Keratinocyte (primary cell): ENCODE data around the gene A3GALT2. TPM values are rescaled to one million over a fixed set of nuclear protein-coding genes. Genes with fewer than 3 reads are reported as not detected.

Source experiments
- DNase-seq: peaks from one replicate; pipeline ENCODE4 v3.0.0-alpha.2; 2011; ENCODE audit warnings: low read depth, missing footprints, low spot score
- FAIRE-seq: peaks from 2 replicates; lab custom pipeline; 2011; peaks lifted over from hg19 to GRCh38; lab: Jason Lieb, UNC
- H2AFZ ChIP-seq: 2 replicates; pipeline ENCODE4 v1.6.0; 2012; ENCODE audit warnings: low read length, control low read depth, inconsistent platforms; ENCODE audit not compliant: control insufficient read depth
- H3K27ac ChIP-seq: 2 replicates; pipeline ENCODE4 v1.5.1; 2011; ENCODE audit warnings: low read length; ENCODE audit not compliant: control insufficient read depth, insufficient read depth
- H3K27me3 ChIP-seq: 3 replicates; pipeline ENCODE4 v1.6.0; 2011; ENCODE audit warnings: low read length; ENCODE audit not compliant: control insufficient read depth, insufficient read depth; ENCODE audit errors: extremely low read depth
- H3K36me3 ChIP-seq, 2 experiments: 2 replicates in 1 of 2; 3 replicates in 1 of 2; pipeline ENCODE4 v1.5.1; 2011; ENCODE audit warnings: low read length in 2 of 2, mild to moderate bottlenecking in 1 of 2; ENCODE audit not compliant: control insufficient read depth in 2 of 2, insufficient read depth in 2 of 2; ENCODE audit errors: extremely low read depth in 1 of 2
- H3K4me1 ChIP-seq: 3 replicates; pipeline ENCODE4 v1.5.1; 2011; ENCODE audit warnings: low read length; ENCODE audit not compliant: control insufficient read depth, insufficient read depth; ENCODE audit errors: extremely low read depth
- H3K4me2 ChIP-seq: 3 replicates; pipeline ENCODE4 v1.6.0; 2011; ENCODE audit warnings: low read depth, low read length; ENCODE audit not compliant: control insufficient read depth, insufficient read depth; ENCODE audit errors: extremely low read depth
- H3K4me3 ChIP-seq, 3 experiments: fragments of 200-600 bp in 1 of 3; sonication (generic) in 1 of 3; 2 replicates in 2 of 3; 3 replicates in 1 of 3; pipeline ENCODE4 v1.5.1; 2011 to 2016; ENCODE audit warnings: low read length in 3 of 3, mild to moderate bottlenecking in 3 of 3, control low read depth in 2 of 3, inconsistent platforms in 1 of 3, low read depth in 1 of 3, mixed read lengths in 1 of 3, mixed run types in 1 of 3, moderate library complexity in 1 of 3; ENCODE audit not compliant: control insufficient read depth in 2 of 3, insufficient read depth in 2 of 3; ENCODE audit errors: extremely low read depth in 1 of 3
- H3K79me2 ChIP-seq: 2 replicates; pipeline ENCODE4 v1.6.0; 2012; ENCODE audit warnings: low read length; ENCODE audit not compliant: control insufficient read depth, insufficient read depth
- H3K9ac ChIP-seq: 3 replicates; pipeline ENCODE4 v1.6.0; 2011; ENCODE audit warnings: low read length; ENCODE audit not compliant: control insufficient read depth, insufficient read depth; ENCODE audit errors: extremely low read depth
- H3K9me1 ChIP-seq: 3 replicates; pipeline ENCODE4 v1.6.0; 2011; ENCODE audit warnings: low read length; ENCODE audit not compliant: control insufficient read depth, insufficient read depth; ENCODE audit errors: extremely low read depth
- H3K9me3 ChIP-seq: 2 replicates; pipeline ENCODE4 v1.5.1; 2012; ENCODE audit warnings: low read depth, low read length; ENCODE audit not compliant: control insufficient read depth
- H4K20me1 ChIP-seq: 3 replicates; pipeline ENCODE4 v1.6.0; 2011; ENCODE audit warnings: low read length; ENCODE audit not compliant: control insufficient read depth, insufficient read depth; ENCODE audit errors: extremely low read depth
- EZH2 ChIP-seq: IDR thresholded peaks from one replicate; pipeline ENCODE4 v1.6.1; 2012; ENCODE audit warnings: inconsistent platforms, mild to moderate bottlenecking, low read length, moderate library complexity
- dilution Hi-C: fragments of 300-500 bp; cut with MboI; formaldehyde crosslinking; loops from one replicate; pipeline ENCODE4 v1.7.0; 2020; ENCODE audit warnings: low sequenced_read_pairs; ENCODE audit not compliant: extremely low pct_ligation_motif_present
- polyA plus RNA-seq, 5 experiments: library from polyadenylated mRNA; depleted of rRNA in 3 of 5; stranded (reverse) in 3 of 5; stranded (forward) in 1 of 5; unstranded in 1 of 5; fragments of >200 nt; gene quantifications; 1 replicate in 1 of 5; 2 replicates in 3 of 5; 3 replicates in 1 of 5; pipeline versions ENCODE4 v1.2.1 to v1.2.3, GENCODE V29; 2011 to 2012; ENCODE audit warnings: missing spikeins in 2 of 5, low read depth in 1 of 5, low replicate concordance in 1 of 5
- TF ChIP-seq, protein P1 (sequence below), 3 experiments: IDR thresholded peaks in 1 of 3; conservative IDR thresholded peaks in 1 of 3; optimal IDR thresholded peaks in 1 of 3; 2 replicates in 2 of 3; 3 replicates in 1 of 3; pipeline versions ENCODE3 to v1.5.1; 2011; ENCODE audit warnings: low read length in 3 of 3, mild to moderate bottlenecking in 3 of 3, moderate library complexity in 2 of 3, control low read depth in 1 of 3, inconsistent platforms in 1 of 3; ENCODE audit not compliant: insufficient read depth in 2 of 3; ENCODE audit errors: extremely low read depth in 1 of 3

The A3GALT2 gene
- polyA plus RNA-seq, 1 donor (not counting 4 experiments of a cell fraction or from before 2014, with no cell fraction given) = not detected

DNA sequence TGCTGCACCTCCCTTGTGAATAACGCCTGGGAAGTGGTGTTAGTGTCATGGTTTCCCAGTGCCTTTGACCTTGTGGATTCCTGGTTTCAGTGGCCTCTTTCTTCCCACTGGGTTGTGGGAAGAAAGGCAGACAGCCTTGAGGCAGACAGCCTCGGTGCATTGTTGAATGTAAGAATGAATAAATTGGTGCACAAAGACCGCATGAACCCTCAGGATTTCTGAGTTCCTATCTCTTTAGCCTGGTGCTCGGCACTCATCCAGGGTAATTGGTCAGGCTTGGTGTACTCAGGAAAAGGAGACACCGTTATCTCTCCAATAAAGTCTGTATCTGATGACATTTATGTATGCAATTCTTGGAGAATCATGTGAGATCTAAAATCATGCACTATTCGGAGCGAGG lies 59.6 kb downstream of the A3GALT2 start:
- Histone ChIP-seq H3K27ac (no peak overlapping the region), H3K4me3 (no peak overlapping the region), H3K9ac (no peak overlapping the region), H3K9me3 (no peaks in the 10 kb centered on the region), H3K4me2 (no peak overlapping the region), H3K79me2 (no peaks in the 10 kb centered on the region), H3K27me3 (no peaks in the 10 kb centered on the region), H2AFZ (no peak overlapping the region), H4K20me1 (peaks cover 4% of the 10 kb centered on the region), H3K36me3 (no peaks in the 10 kb centered on the region), H3K9me1 (no peaks in the 10 kb centered on the region), H3K4me1 (peaks cover 8% of the 10 kb centered on the region)
- DNase-seq (no peak), FAIRE-seq (no peak)
- dilution Hi-C loops = no loop called here
- TF ChIP-seq, protein P1, sequence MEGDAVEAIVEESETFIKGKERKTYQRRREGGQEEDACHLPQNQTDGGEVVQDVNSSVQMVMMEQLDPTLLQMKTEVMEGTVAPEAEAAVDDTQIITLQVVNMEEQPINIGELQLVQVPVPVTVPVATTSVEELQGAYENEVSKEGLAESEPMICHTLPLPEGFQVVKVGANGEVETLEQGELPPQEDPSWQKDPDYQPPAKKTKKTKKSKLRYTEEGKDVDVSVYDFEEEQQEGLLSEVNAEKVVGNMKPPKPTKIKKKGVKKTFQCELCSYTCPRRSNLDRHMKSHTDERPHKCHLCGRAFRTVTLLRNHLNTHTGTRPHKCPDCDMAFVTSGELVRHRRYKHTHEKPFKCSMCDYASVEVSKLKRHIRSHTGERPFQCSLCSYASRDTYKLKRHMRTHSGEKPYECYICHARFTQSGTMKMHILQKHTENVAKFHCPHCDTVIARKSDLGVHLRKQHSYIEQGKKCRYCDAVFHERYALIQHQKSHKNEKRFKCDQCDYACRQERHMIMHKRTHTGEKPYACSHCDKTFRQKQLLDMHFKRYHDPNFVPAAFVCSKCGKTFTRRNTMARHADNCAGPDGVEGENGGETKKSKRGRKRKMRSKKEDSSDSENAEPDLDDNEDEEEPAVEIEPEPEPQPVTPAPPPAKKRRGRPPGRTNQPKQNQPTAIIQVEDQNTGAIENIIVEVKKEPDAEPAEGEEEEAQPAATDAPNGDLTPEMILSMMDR (optimal IDR thresholded peaks at IDR 0.05 in 1 of 3, IDR thresholded peaks at IDR 0.05 in 1 of 3, conservative IDR thresholded peaks at IDR 0.05 in 1 of 3; ENCODE audit: extremely low read depth in 1 of 3, insufficient read depth in 2 of 3, low read length in 3 of 3) = no peak

DNA sequence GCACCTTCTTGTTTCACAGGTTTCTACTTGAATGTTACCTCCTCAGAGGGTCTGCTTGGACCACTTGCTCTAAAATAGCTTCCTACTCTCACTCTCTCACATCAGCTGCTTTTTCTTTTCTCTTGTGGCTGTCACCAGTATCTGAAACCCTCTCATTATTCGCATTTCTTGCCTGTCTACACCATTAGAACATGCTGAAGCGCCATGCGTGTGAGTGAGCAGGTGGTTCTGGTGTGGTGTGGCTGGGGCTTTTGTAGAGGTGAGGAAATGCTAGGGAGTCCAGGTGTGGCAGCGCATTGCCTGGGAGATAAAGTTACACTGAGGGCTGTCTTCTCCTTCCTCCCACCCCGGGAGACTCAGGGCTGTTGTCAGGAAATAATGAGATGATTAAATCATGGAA lies 60.5 kb downstream of the A3GALT2 start:
- no peaks in the 10 kb centered on the region for H3K27me3 ChIP-seq
- no peak overlapping the region for H3K4me3 ChIP-seq
- H3K36me3 ChIP-seq = no peaks in the 10 kb centered on the region
- peaks cover 10% of the 10 kb centered on the region for H3K4me1 ChIP-seq
- peaks cover 4% of the 10 kb centered on the region for H4K20me1 ChIP-seq
- TF ChIP-seq EZH2 = no peak
- TF ChIP-seq, protein P1 (optimal IDR thresholded peaks at IDR 0.05 in 1 of 3, IDR thresholded peaks at IDR 0.05 in 1 of 3, conservative IDR thresholded peaks at IDR 0.05 in 1 of 3; ENCODE audit: extremely low read depth in 1 of 3, insufficient read depth in 2 of 3, low read length in 3 of 3) = no peak
- H3K9ac ChIP-seq = no peak overlapping the region
- H3K27ac ChIP-seq = no peak overlapping the region
- dilution Hi-C loops = no loop called here
- H3K79me2 ChIP-seq = no peaks in the 10 kb centered on the region
- H3K4me2 ChIP-seq = no peak overlapping the region
- H2AFZ ChIP-seq = no peak overlapping the region
- DNase-seq (no peak), FAIRE-seq (no peak)
- no peaks in the 10 kb centered on the region for H3K9me1 ChIP-seq
- no peaks in the 10 kb centered on the region for H3K9me3 ChIP-seq
